ENCODE data around the gene CDC25C. TPM values are rescaled to one million over a fixed set of nuclear protein-coding genes. Genes with fewer than 3 reads are reported as not detected.
A peak's percentile ranks its signal among the peaks of the same experiment; 100 is the strongest.

Gene CDC25C
- polyA plus RNA-seq, 4 donors = 0.54 to 8.8 (median 5.0) TPM

- FAIRE-seq (no peak), DNase-seq (no peak)
- H3K4me1 ChIP-seq (ENCODE audit: control insufficient read depth in 3 of 3, insufficient read depth in 2 of 3, low read depth in 1 of 3, low read length in 2 of 3) = peaks cover 0 to 3% (median 0%) of the 10 kb centered on the region in 3 donors
- H3K4me3 ChIP-seq (ENCODE audit: low read depth in 1 of 3, low read length in 3 of 3) = no peak overlapping the region
- peaks cover 0 to 5% (median 0%) of the 10 kb centered on the region in 3 donors for H3K36me3 ChIP-seq (ENCODE audit: control insufficient read depth in 3 of 3, insufficient read depth in 2 of 3, low read depth in 1 of 3, low read length in 3 of 3)
- H3K9me3 ChIP-seq (ENCODE audit: control insufficient read depth in 2 of 2, insufficient read depth in 1 of 2, low read depth in 1 of 2, low read length in 1 of 2) = no peaks in the 10 kb centered on the region
- H3K27me3 ChIP-seq (ENCODE audit: control insufficient read depth in 3 of 3, insufficient read depth in 3 of 3, low read length in 3 of 3) = no peaks in the 10 kb centered on the region
- no peak overlapping the region for H3K27ac ChIP-seq (ENCODE audit: low read depth in 1 of 3, low read length in 2 of 3)
These were observed 50.7 kb downstream of the CDC25C start for GRCh38 chr5:138280915-138281314.

DNA sequence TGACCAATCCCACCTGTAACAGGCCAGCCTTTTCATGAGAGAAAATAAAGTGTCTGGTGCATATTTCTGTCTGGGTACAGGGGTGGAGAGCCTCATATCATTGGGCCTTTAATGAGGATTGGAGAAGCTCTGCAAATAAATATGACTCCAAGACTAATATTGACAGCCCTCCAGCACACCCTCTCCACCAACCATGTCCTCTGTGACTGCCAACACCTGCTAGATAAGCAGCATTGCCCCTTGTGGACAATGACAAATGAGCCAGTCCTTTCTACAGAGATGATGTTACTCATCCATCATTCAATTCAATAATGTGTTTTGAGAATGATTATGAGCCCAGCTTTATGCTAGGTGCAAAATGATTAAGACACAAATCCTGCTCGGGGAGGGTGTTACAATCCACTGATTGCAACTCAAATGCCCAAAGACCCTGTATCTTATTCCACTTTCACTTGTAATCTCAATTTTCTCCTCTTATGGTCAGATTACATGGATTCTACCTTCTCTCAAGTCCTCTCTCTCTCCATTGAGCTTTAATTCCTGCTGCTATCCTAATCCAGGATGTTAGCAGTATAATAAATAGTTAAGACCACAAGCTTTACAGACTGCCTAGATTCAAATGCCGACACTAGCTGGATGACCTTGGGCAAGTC, 55.1 kb downstream of the CDC25C start:
- no peaks in the 10 kb centered on the region for H3K36me3 ChIP-seq (ENCODE audit: control insufficient read depth in 3 of 3, insufficient read depth in 2 of 3, low read depth in 1 of 3, low read length in 3 of 3)
- DNase-seq (peak; percentile 17 to 24), FAIRE-seq (no peak)
- H3K27ac ChIP-seq (ENCODE audit: low read depth in 1 of 3, low read length in 2 of 3) = no peak overlapping the region
- H3K27me3 ChIP-seq (ENCODE audit: control insufficient read depth in 3 of 3, insufficient read depth in 3 of 3, low read length in 3 of 3) = peaks cover 0 to 3% (median 0%) of the 10 kb centered on the region in 3 donors
- 78 to 84% (median 79%) methylated on average over 2 of the region's 2 CpGs for WGBS, 3 donors
- H3K4me3 ChIP-seq (ENCODE audit: low read depth in 1 of 3, low read length in 3 of 3) = no peak overlapping the region
- no peaks in the 10 kb centered on the region for H3K9me3 ChIP-seq (ENCODE audit: control insufficient read depth in 2 of 2, insufficient read depth in 1 of 2, low read depth in 1 of 2, low read length in 1 of 2)
- H3K4me1 ChIP-seq (ENCODE audit: control insufficient read depth in 3 of 3, insufficient read depth in 2 of 3, low read depth in 1 of 3, low read length in 2 of 3) = peaks cover 0 to 16% (median 2%) of the 10 kb centered on the region in 3 donors

DNA sequence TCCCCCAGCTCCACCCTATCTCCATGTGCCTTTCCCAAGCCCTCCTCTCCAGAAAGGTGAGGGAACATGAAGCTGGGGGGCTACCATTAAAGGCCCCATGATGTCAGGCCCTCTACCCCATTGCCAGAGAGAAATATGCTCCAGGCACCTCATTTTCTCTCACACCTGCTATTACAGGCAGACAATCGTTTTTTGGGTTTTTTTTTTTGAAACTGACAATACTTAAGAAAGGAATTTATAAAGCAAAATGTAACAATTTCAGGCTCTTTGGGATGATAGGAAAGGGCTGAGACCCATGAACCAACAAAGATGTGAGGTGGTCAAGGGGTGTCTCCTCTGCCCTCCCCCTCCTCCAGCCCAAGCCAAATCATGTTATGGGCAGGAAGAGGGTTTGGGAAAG, 55.7 kb downstream of the CDC25C start:
- peaks cover 0 to 16% (median 2%) of the 10 kb centered on the region in 3 donors for H3K4me1 ChIP-seq (ENCODE audit: control insufficient read depth in 3 of 3, insufficient read depth in 2 of 3, low read depth in 1 of 3, low read length in 2 of 3)
- no peak for FAIRE-seq
- no peak overlapping the region for H3K4me3 ChIP-seq (ENCODE audit: low read depth in 1 of 3, low read length in 3 of 3)
- no peak for DNase-seq
- no peaks in the 10 kb centered on the region for H3K9me3 ChIP-seq (ENCODE audit: control insufficient read depth in 2 of 2, insufficient read depth in 1 of 2, low read depth in 1 of 2, low read length in 1 of 2)
- no peak overlapping the region for H3K27ac ChIP-seq (ENCODE audit: low read depth in 1 of 3, low read length in 2 of 3)
- H3K36me3 ChIP-seq (ENCODE audit: control insufficient read depth in 3 of 3, insufficient read depth in 2 of 3, low read depth in 1 of 3, low read length in 3 of 3) = no peaks in the 10 kb centered on the region
- H3K27me3 ChIP-seq (ENCODE audit: control insufficient read depth in 3 of 3, insufficient read depth in 3 of 3, low read length in 3 of 3) = peaks cover 0 to 3% (median 0%) of the 10 kb centered on the region in 3 donors
- WGBS, 3 donors = 25 to 41% (median 32%) methylated on average over 1 of the region's 1 CpG

DNA sequence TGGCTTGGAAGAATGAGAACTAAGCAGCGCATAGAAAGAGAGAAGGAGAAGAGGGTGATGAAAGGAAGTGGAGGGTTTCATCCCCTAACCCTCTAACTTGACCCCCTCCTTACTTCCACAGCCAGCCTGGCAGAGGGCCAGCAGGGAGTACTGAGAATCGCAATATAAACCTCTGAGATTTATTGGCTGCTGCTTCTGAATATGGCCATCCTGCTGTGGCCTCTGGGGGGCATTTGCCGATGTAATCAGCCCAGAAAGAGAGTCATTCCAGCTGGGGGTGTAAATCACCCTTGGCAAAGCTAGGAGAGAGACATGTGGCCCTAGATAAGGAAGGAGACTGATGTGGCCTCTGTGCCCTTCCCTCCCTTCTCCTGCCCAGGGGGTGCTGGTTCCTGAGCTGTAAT, 56.2 kb downstream of the CDC25C start:
- DNase-seq = peak; percentile 16 to 54
- FAIRE-seq = no peak
- Histone ChIP-seq H3K36me3 (ENCODE audit: control insufficient read depth in 3 of 3, insufficient read depth in 2 of 3, low read depth in 1 of 3, low read length in 3 of 3) (no peaks in the 10 kb centered on the region), H3K4me1 (ENCODE audit: control insufficient read depth in 3 of 3, insufficient read depth in 2 of 3, low read depth in 1 of 3, low read length in 2 of 3) (peaks cover 0 to 16% (median 2%) of the 10 kb centered on the region in 3 donors), H3K27me3 (ENCODE audit: control insufficient read depth in 3 of 3, insufficient read depth in 3 of 3, low read length in 3 of 3) (peaks cover 0 to 3% (median 0%) of the 10 kb centered on the region in 3 donors), H3K27ac (ENCODE audit: low read depth in 1 of 3, low read length in 2 of 3) (no peak overlapping the region), H3K4me3 (ENCODE audit: low read depth in 1 of 3, low read length in 3 of 3) (no peak overlapping the region), H3K9me3 (ENCODE audit: control insufficient read depth in 2 of 2, insufficient read depth in 1 of 2, low read depth in 1 of 2, low read length in 1 of 2) (no peaks in the 10 kb centered on the region)
- 36 to 41% (median 38%) methylated on average over 3 of the region's 3 CpGs for WGBS, 3 donors

DNA sequence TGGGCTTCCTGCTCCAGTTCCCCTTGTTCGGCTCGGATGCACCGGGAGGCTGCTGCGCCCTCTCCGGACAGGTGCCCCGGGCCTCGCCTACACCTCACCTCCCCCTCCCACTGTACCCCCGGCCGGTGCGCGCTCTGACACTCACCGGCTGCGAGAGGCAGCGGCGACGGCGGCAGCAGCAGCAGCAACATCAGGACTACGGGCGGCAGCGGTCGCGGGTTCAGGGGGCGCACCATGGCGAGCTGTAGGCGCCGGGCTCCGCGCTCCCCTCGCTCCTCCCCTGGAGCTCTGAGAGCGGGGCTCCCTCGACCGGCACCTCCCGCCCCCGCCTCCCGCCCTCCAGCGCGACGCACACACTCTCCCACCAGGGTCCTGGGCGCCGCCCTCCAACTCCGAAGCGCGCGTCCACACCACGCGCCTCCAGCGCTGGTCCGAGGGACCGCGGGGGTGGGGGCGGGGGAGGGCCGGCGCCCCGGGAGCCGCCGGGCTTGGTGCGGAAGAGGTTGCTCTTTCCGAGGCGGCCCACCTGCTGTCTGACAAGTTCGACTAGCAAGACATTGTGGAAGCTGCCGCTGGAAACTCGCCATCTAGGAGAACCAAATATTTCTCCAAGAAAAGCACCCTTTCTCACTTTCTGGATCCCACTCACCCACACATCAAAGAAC, 57.3 kb downstream of the CDC25C start, which contains the start of gene GFRA3:
GFRA3 (minus strand) TSS at position 433 of the 665 bp plus-strand sequence; CDS start at position 236, 197 bp downstream.
- Histone ChIP-seq H3K4me3 (ENCODE audit: low read depth in 1 of 3, low read length in 3 of 3) (peak within 1 kb of the TSS in 2 of 3 donors; percentile 36 to 42), H3K27me3 (ENCODE audit: control insufficient read depth in 3 of 3, insufficient read depth in 3 of 3, low read length in 3 of 3) (peaks cover 0 to 3% (median 0%) of the 10 kb centered on the region in 3 donors), H3K36me3 (ENCODE audit: control insufficient read depth in 3 of 3, insufficient read depth in 2 of 3, low read depth in 1 of 3, low read length in 3 of 3) (no peaks in the 10 kb centered on the region), H3K27ac (ENCODE audit: low read depth in 1 of 3, low read length in 2 of 3) (no peak within 1 kb of the TSS), H3K9me3 (ENCODE audit: control insufficient read depth in 2 of 2, insufficient read depth in 1 of 2, low read depth in 1 of 2, low read length in 1 of 2) (no peaks in the 10 kb centered on the region), H3K4me1 (ENCODE audit: control insufficient read depth in 3 of 3, insufficient read depth in 2 of 3, low read depth in 1 of 3, low read length in 2 of 3) (peaks cover 0 to 16% (median 2%) of the 10 kb centered on the region in 3 donors)
- WGBS, 3 donors = 2 to 3% (median 2%) methylated on average over 38 to 62 of the region's 62 CpGs
- DNase-seq = peak in 1 of 2 donors; percentile 52
- no peak for FAIRE-seq

DNA sequence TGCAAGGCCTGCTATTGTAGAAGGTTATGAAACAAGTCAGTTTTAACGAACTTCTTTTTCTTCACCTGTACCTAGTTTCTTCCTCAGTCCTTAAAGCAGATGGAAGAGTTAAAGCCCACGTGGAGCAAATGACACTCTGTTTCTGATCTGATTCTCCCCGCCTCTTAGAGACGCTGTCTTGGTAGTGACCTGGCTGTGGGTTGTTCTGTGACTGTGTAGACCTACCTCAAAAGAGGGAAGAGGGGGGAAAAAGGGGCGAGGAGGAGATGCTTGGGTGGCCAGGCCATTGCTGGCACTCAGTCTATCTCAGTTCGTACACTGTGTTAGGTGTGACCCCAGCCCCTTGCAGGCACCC, 57.8 kb downstream of the CDC25C start:
- DNase-seq = no peak
- no peak overlapping the region for H3K27ac ChIP-seq (ENCODE audit: low read depth in 1 of 3, low read length in 2 of 3)
- peak overlapping the region in 2 of 3 donors; percentile 36 to 42 for H3K4me3 ChIP-seq (ENCODE audit: low read depth in 1 of 3, low read length in 3 of 3)

GRCh38 chr5:138272681-138273080, 58.9 kb downstream of the CDC25C start:
- WGBS, 3 donors = 91 to 94% (median 93%) methylated on average over 4 of the region's 4 CpGs
- DNase-seq (no peak), FAIRE-seq (no peak)
- Histone ChIP-seq H3K27ac (ENCODE audit: low read depth in 1 of 3, low read length in 2 of 3) (no peak overlapping the region), H3K36me3 (ENCODE audit: control insufficient read depth in 3 of 3, insufficient read depth in 2 of 3, low read depth in 1 of 3, low read length in 3 of 3) (no peaks in the 10 kb centered on the region), H3K9me3 (ENCODE audit: control insufficient read depth in 2 of 2, insufficient read depth in 1 of 2, low read depth in 1 of 2, low read length in 1 of 2) (no peaks in the 10 kb centered on the region), H3K4me1 (ENCODE audit: control insufficient read depth in 3 of 3, insufficient read depth in 2 of 3, low read depth in 1 of 3, low read length in 2 of 3) (peaks cover 0 to 16% (median 2%) of the 10 kb centered on the region in 3 donors), H3K4me3 (ENCODE audit: low read depth in 1 of 3, low read length in 3 of 3) (no peak overlapping the region), H3K27me3 (ENCODE audit: control insufficient read depth in 3 of 3, insufficient read depth in 3 of 3, low read length in 3 of 3) (peaks cover 0 to 3% (median 0%) of the 10 kb centered on the region in 3 donors)

More for the DNA sequence above, 57.8 kb downstream of the CDC25C start:
- WGBS, 3 donors = 42 to 66% (median 43%) methylated on average over 6 of the region's 6 CpGs
- Histone ChIP-seq H3K27me3 (ENCODE audit: control insufficient read depth in 3 of 3, insufficient read depth in 3 of 3, low read length in 3 of 3) (peaks cover 0 to 3% (median 0%) of the 10 kb centered on the region in 3 donors), H3K9me3 (ENCODE audit: control insufficient read depth in 2 of 2, insufficient read depth in 1 of 2, low read depth in 1 of 2, low read length in 1 of 2) (no peaks in the 10 kb centered on the region), H3K4me1 (ENCODE audit: control insufficient read depth in 3 of 3, insufficient read depth in 2 of 3, low read depth in 1 of 3, low read length in 2 of 3) (peaks cover 0 to 16% (median 2%) of the 10 kb centered on the region in 3 donors), H3K36me3 (ENCODE audit: control insufficient read depth in 3 of 3, insufficient read depth in 2 of 3, low read depth in 1 of 3, low read length in 3 of 3) (no peaks in the 10 kb centered on the region)
- no peak for FAIRE-seq

DNA sequence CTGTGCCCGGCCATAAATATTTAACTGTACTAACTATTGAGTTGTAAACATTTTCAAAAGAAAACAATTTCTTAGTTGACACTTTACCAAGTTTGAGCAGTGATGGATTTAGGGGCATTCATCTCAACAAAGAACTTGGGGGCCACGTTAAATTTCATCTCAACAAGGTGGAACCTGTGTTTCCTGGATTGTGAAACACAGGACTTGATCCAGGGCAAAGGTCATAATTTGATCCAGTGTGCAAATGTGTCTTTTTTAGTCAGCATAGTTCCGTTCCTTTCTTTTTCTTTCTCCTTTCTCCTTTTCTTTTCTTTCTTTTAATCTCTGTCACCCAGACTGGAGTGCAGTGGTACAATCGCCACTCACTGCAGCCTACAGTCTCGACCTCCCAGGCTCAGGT, 60.3 kb downstream of the CDC25C start:
- H3K4me1 ChIP-seq (ENCODE audit: control insufficient read depth in 3 of 3, insufficient read depth in 2 of 3, low read depth in 1 of 3, low read length in 2 of 3) = peaks cover 0 to 16% (median 2%) of the 10 kb centered on the region in 3 donors
- H3K27ac ChIP-seq (ENCODE audit: low read depth in 1 of 3, low read length in 2 of 3) = no peak overlapping the region
- H3K4me3 ChIP-seq (ENCODE audit: low read depth in 1 of 3, low read length in 3 of 3) = no peak overlapping the region
- H3K9me3 ChIP-seq (ENCODE audit: control insufficient read depth in 2 of 2, insufficient read depth in 1 of 2, low read depth in 1 of 2, low read length in 1 of 2) = no peaks in the 10 kb centered on the region
- H3K27me3 ChIP-seq (ENCODE audit: control insufficient read depth in 3 of 3, insufficient read depth in 3 of 3, low read length in 3 of 3) = peaks cover 0 to 3% (median 0%) of the 10 kb centered on the region in 3 donors
- FAIRE-seq = no peak
- DNase-seq = peak; percentile 43 to 45
- WGBS, 3 donors = 47 to 67% (median 55%) methylated on average over 5 of the region's 5 CpGs
- H3K36me3 ChIP-seq (ENCODE audit: control insufficient read depth in 3 of 3, insufficient read depth in 2 of 3, low read depth in 1 of 3, low read length in 3 of 3) = no peaks in the 10 kb centered on the region

All from small intestine (tissue), 7 donors.